HEK293 (cell line): ENCODE data around the gene POLK.

Experiments
- CTCF ChIA-PET: fragments of 350-600 bp; formaldehyde crosslinking; extraction: SDS; loops from one replicate; lab custom pipeline; 2021; ENCODE audit warnings: antibody characterized with exemption; lab: Yijun Ruan, JAX
- POLR2A ChIA-PET: fragments of 300-600 bp; formaldehyde crosslinking; extraction: SDS; loops from one replicate; lab custom pipeline; 2020; ENCODE audit warnings: antibody characterized with exemption, inconsistent platforms; lab: Yijun Ruan, JAX
- H3K27ac ChIP-seq: fragments of 200-500 bp; sonication (Bioruptor generic); 2 replicates; pipeline ENCODE4 v1.5.1; 2014; ENCODE audit warnings: low read depth, low read length, control low read depth, inconsistent platforms; ENCODE audit errors: extremely low read depth
- H3K36me3 ChIP-seq, 2 experiments: fragments of 200-500 bp in 1 of 2; sonication (Bioruptor generic) in 1 of 2; 1 replicate in 1 of 2; 2 replicates in 1 of 2; pipeline ENCODE4 v1.5.1; 2014 to 2017; ENCODE audit warnings: inconsistent platforms in 2 of 2, low read length in 2 of 2; ENCODE audit not compliant: control insufficient read depth in 2 of 2, insufficient read depth in 1 of 2
- H3K4me1 ChIP-seq: fragments of 200-500 bp; sonication (Bioruptor generic); 2 replicates; pipeline ENCODE4 v1.5.1; 2014; ENCODE audit warnings: mild to moderate bottlenecking, low read length, inconsistent platforms; ENCODE audit not compliant: control insufficient read depth, insufficient read depth
- H3K4me3 ChIP-seq: 2 replicates; pipeline ENCODE4 v1.5.1; 2011; ENCODE audit warnings: low read depth, mild to moderate bottlenecking, control low read depth, low read length, moderate library complexity
- H3K9me3 ChIP-seq: fragments of 200-500 bp; sonication (Bioruptor generic); 2 replicates; pipeline ENCODE4 v1.5.1; 2014; ENCODE audit warnings: low read depth, low read length, inconsistent platforms; ENCODE audit not compliant: control insufficient read depth, insufficient read depth
- FEZF1 ChIP-seq: fragments of 450-650 bp; formaldehyde crosslinking; IDR thresholded peaks from 2 replicates; pipeline ENCODE4 v1.5.1; 2016; ENCODE audit warnings: missing biosample characterization, missing genetic modification characterization
- GLI2 ChIP-seq: fragments of 450-650 bp; formaldehyde crosslinking; IDR thresholded peaks from 2 replicates; pipeline ENCODE4; 2017; ENCODE audit warnings: missing biosample characterization, missing genetic modification characterization, low read depth, borderline replicate concordance
- GLIS1 ChIP-seq: fragments of 450-650 bp; formaldehyde crosslinking; IDR thresholded peaks from 2 replicates; pipeline ENCODE4 v1.5.1; 2016; ENCODE audit warnings: missing biosample characterization, missing genetic modification characterization
- IKZF3 ChIP-seq: fragments of 450-650 bp; IDR thresholded peaks from 2 replicates; pipeline ENCODE4 v1.5.0; 2018; ENCODE audit warnings: missing biosample characterization, mild to moderate bottlenecking, missing genetic modification characterization, moderate library complexity
- KLF7 ChIP-seq: fragments of 450-650 bp; formaldehyde crosslinking; IDR thresholded peaks from 2 replicates; pipeline ENCODE4 v1.5.1; 2016; ENCODE audit warnings: missing biosample characterization, missing genetic modification characterization, borderline replicate concordance
- KLF9 ChIP-seq: fragments of 450-650 bp; formaldehyde crosslinking; IDR thresholded peaks from 2 replicates; pipeline ENCODE4 v1.5.1; 2016; ENCODE audit warnings: missing biosample characterization, missing genetic modification characterization, low read depth
- TRIM28 ChIP-seq: IDR thresholded peaks from 2 replicates; pipeline ENCODE4 v1.6.1; 2011; ENCODE audit warnings: low read length, control low read depth, borderline replicate concordance
- YY2 ChIP-seq: fragments of 450-650 bp; formaldehyde crosslinking; IDR thresholded peaks from 2 replicates; pipeline ENCODE4 v1.5.1; 2016; ENCODE audit warnings: missing biosample characterization, missing genetic modification characterization
- ZIC2 ChIP-seq: fragments of 450-650 bp; formaldehyde crosslinking; IDR thresholded peaks from 2 replicates; pipeline ENCODE4 v1.5.1; 2016; ENCODE audit warnings: missing biosample characterization, missing genetic modification characterization
- ZNF10 ChIP-seq: fragments of 450-650 bp; formaldehyde crosslinking; IDR thresholded peaks from 2 replicates; pipeline ENCODE4 v1.5.1; 2017; ENCODE audit warnings: missing biosample characterization, missing genetic modification characterization
- ZNF174 ChIP-seq: fragments of 450-650 bp; formaldehyde crosslinking; IDR thresholded peaks from 2 replicates; pipeline ENCODE4 v1.5.0; 2017; ENCODE audit warnings: missing biosample characterization, mild to moderate bottlenecking, missing genetic modification characterization
- ZNF239 ChIP-seq: fragments of 450-650 bp; formaldehyde crosslinking; IDR thresholded peaks from 2 replicates; pipeline ENCODE4 v1.5.1; 2016; ENCODE audit warnings: missing biosample characterization, missing genetic modification characterization
- ZNF311 ChIP-seq: fragments of 450-650 bp; formaldehyde crosslinking; IDR thresholded peaks from 2 replicates; pipeline ENCODE4 v1.5.1; 2017; ENCODE audit warnings: missing biosample characterization, missing genetic modification characterization, borderline replicate concordance
- ZNF354C ChIP-seq: fragments of 450-650 bp; formaldehyde crosslinking; IDR thresholded peaks from 2 replicates; pipeline ENCODE4 v1.5.1; 2016; ENCODE audit warnings: missing biosample characterization, missing genetic modification characterization, low read depth, borderline replicate concordance
- ZNF394 ChIP-seq: fragments of 450-650 bp; formaldehyde crosslinking; IDR thresholded peaks from 2 replicates; pipeline ENCODE4 v1.5.1; 2016; ENCODE audit warnings: missing biosample characterization, missing genetic modification characterization, mild to moderate bottlenecking, moderate library complexity, borderline replicate concordance
- ZNF501 ChIP-seq: fragments of 450-650 bp; formaldehyde crosslinking; IDR thresholded peaks from 2 replicates; pipeline ENCODE4 v1.5.1; 2016; ENCODE audit warnings: missing biosample characterization, missing genetic modification characterization
- ZNF529 ChIP-seq: fragments of 450-650 bp; formaldehyde crosslinking; IDR thresholded peaks from 2 replicates; pipeline ENCODE4 v1.5.1; 2017; ENCODE audit warnings: missing genetic modification characterization, missing biosample characterization; ENCODE audit not compliant: insufficient replicate concordance
- ZNF600 ChIP-seq: fragments of 450-650 bp; formaldehyde crosslinking; IDR thresholded peaks from 2 replicates; pipeline ENCODE4 v1.5.1; 2016; ENCODE audit warnings: missing biosample characterization, missing genetic modification characterization
- ZNF623 ChIP-seq: fragments of 450-650 bp; formaldehyde crosslinking; IDR thresholded peaks from 2 replicates; pipeline ENCODE4 v1.5.1; 2016; ENCODE audit warnings: missing biosample characterization, missing genetic modification characterization
- ZNF629 ChIP-seq: fragments of 450-650 bp; formaldehyde crosslinking; IDR thresholded peaks from 2 replicates; pipeline ENCODE4 v1.5.1; 2017; ENCODE audit warnings: missing biosample characterization, missing genetic modification characterization
- ZNF701 ChIP-seq: fragments of 450-650 bp; formaldehyde crosslinking; IDR thresholded peaks from 2 replicates; pipeline ENCODE4 v1.5.1; 2016; ENCODE audit warnings: missing biosample characterization, missing genetic modification characterization
- ZNF707 ChIP-seq: fragments of 450-650 bp; formaldehyde crosslinking; IDR thresholded peaks from 2 replicates; pipeline ENCODE4 v1.5.1; 2016; ENCODE audit warnings: missing biosample characterization, missing genetic modification characterization
- ZNF747 ChIP-seq: fragments of 450-650 bp; formaldehyde crosslinking; IDR thresholded peaks from 2 replicates; pipeline ENCODE4 v1.5.1; 2016; ENCODE audit warnings: missing biosample characterization, missing genetic modification characterization
- ZNF776 ChIP-seq: fragments of 450-650 bp; formaldehyde crosslinking; IDR thresholded peaks from 2 replicates; pipeline ENCODE4 v1.5.0; 2017; ENCODE audit warnings: missing biosample characterization, missing genetic modification characterization, borderline replicate concordance
- TF ChIP-seq, protein P1 (sequence below): fragments of 450-650 bp; formaldehyde crosslinking; IDR thresholded peaks from 2 replicates; pipeline ENCODE4 v1.5.1; 2016; ENCODE audit warnings: missing biosample characterization, missing genetic modification characterization, low read depth
- TF ChIP-seq, protein P2 (sequence below): fragments of 450-650 bp; formaldehyde crosslinking; IDR thresholded peaks from 2 replicates; pipeline ENCODE4 v1.5.1; 2016; ENCODE audit warnings: missing biosample characterization, missing genetic modification characterization
- TF ChIP-seq, protein P3 (sequence below): fragments of 450-650 bp; formaldehyde crosslinking; IDR thresholded peaks from 2 replicates; pipeline ENCODE4 v1.5.1; 2016; ENCODE audit warnings: missing biosample characterization, missing genetic modification characterization
- TF ChIP-seq, protein P4 (sequence below): fragments of 450-650 bp; formaldehyde crosslinking; IDR thresholded peaks from 2 replicates; pipeline ENCODE4 v1.5.1; 2016; ENCODE audit warnings: missing biosample characterization, missing genetic modification characterization

The POLK gene

DNA sequence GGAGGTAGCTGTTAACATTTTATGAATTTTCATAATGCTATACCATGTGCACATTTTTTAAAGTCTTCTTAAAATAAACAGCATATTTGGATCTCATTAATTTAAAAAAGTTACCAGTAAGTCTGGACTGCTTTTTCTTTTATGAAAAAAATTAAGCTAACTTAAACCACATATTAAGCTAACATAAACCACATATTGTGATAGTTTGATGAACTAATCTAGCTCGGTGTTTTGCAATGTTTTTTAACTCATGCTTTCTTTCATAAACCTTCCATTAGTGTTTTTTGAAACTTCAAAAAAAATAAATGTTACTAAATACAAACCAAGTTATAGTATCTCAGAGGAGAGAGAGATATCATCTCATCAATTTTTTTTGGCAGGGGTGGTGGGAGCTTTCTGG is 26.5 kb downstream of the POLK start:
- Histone ChIP-seq H3K36me3 (peaks cover 0 to 4% of the 10 kb centered on the region in 2 experiments; a peak in 2 of 3 replicates), H3K9me3 (no peaks in the 10 kb centered on the region), H3K27ac (no peak overlapping the region), H3K4me3 (no peak overlapping the region), H3K4me1 (no peaks in the 10 kb centered on the region)
- TF ChIP-seq, protein P1, sequence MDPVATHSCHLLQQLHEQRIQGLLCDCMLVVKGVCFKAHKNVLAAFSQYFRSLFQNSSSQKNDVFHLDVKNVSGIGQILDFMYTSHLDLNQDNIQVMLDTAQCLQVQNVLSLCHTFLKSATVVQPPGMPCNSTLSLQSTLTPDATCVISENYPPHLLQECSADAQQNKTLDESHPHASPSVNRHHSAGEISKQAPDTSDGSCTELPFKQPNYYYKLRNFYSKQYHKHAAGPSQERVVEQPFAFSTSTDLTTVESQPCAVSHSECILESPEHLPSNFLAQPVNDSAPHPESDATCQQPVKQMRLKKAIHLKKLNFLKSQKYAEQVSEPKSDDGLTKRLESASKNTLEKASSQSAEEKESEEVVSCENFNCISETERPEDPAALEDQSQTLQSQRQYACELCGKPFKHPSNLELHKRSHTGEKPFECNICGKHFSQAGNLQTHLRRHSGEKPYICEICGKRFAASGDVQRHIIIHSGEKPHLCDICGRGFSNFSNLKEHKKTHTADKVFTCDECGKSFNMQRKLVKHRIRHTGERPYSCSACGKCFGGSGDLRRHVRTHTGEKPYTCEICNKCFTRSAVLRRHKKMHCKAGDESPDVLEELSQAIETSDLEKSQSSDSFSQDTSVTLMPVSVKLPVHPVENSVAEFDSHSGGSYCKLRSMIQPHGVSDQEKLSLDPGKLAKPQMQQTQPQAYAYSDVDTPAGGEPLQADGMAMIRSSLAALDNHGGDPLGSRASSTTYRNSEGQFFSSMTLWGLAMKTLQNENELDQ (tag by site-specific recombination): no peak
- TF ChIP-seq ZIC2 (tag by site-specific recombination) (no peak), ZNF747 (tag by site-specific recombination) (no peak), ZNF623 (no peak), KLF7 (no peak), ZNF394 (no peak), ZNF174 (tag by site-specific recombination) (no peak)
- TF ChIP-seq, protein P2, sequence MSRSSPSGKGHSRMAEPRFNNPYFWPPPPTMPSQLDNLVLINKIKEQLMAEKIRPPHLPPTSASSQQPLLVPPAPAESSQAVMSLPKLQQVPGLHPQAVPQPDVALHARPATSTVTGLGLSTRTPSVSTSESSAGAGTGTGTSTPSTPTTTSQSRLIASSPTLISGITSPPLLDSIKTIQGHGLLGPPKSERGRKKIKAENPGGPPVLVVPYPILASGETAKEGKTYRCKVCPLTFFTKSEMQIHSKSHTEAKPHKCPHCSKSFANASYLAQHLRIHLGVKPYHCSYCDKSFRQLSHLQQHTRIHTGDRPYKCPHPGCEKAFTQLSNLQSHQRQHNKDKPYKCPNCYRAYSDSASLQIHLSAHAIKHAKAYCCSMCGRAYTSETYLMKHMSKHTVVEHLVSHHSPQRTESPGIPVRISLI: no peak
- POLR2A ChIA-PET: no interaction called here
- CTCF ChIA-PET: interaction anchor here (0.6 to 0.7 kb wide), 3 partner anchors 22 to 39 kb away, joined by 3 read pairs; no protein-coding TSS in a partner anchor

DNA sequence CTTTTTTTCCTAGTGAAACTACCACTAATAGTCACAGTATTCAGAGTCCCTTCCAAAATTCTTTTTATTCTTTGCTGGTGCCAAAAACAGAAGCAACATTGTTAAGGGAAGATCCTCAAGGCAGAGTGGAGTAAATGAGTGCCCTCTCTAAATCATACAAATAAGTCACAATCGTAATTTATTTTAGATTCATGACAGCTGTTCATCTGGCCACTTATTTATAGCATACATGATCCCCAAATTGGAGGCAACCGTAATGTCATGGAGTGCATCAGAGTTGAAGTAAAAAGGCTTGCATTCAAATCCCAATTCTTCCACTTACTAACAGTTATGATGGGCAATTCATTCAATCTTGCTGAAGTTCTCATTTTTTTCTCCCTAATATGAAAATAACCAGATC is 33.4 kb downstream of the POLK start:
- ChIA-PET CTCF (no interaction called here), POLR2A (no interaction called here)
- TF ChIP-seq ZNF354C (tag by site-specific recombination): no peak
- no peak for TF ChIP-seq TRIM28
- TF ChIP-seq GLI2: no peak
- no peak for TF ChIP-seq ZNF776
- no peak for TF ChIP-seq ZNF239
- no peak for TF ChIP-seq ZNF600 (tag by site-specific recombination)
- no peak for TF ChIP-seq YY2 (tag by site-specific recombination)
- TF ChIP-seq ZNF529: no peak
- TF ChIP-seq ZNF629 (tag by site-specific recombination): no peak
- TF ChIP-seq KLF9 (tag by site-specific recombination): no peak
- TF ChIP-seq ZNF311 (tag by site-specific recombination): no peak
- TF ChIP-seq ZNF501 (tag by site-specific recombination): no peak
- TF ChIP-seq IKZF3 (tag by site-specific recombination): no peak
- TF ChIP-seq GLIS1 (tag by site-specific recombination): no peak
- TF ChIP-seq, protein P3, sequence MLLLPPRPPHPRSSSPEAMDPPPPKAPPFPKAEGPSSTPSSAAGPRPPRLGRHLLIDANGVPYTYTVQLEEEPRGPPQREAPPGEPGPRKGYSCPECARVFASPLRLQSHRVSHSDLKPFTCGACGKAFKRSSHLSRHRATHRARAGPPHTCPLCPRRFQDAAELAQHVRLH (tag by site-specific recombination): no peak
- TF ChIP-seq ZNF10 (tag by site-specific recombination): no peak
- TF ChIP-seq ZNF707 (tag by site-specific recombination): no peak
- TF ChIP-seq, protein P4, sequence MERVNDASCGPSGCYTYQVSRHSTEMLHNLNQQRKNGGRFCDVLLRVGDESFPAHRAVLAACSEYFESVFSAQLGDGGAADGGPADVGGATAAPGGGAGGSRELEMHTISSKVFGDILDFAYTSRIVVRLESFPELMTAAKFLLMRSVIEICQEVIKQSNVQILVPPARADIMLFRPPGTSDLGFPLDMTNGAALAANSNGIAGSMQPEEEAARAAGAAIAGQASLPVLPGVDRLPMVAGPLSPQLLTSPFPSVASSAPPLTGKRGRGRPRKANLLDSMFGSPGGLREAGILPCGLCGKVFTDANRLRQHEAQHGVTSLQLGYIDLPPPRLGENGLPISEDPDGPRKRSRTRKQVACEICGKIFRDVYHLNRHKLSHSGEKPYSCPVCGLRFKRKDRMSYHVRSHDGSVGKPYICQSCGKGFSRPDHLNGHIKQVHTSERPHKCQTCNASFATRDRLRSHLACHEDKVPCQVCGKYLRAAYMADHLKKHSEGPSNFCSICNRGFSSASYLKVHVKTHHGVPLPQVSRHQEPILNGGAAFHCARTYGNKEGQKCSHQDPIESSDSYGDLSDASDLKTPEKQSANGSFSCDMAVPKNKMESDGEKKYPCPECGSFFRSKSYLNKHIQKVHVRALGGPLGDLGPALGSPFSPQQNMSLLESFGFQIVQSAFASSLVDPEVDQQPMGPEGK (tag by site-specific recombination): no peak
- no peak for TF ChIP-seq FEZF1 (tag by site-specific recombination)
- no peak for TF ChIP-seq ZNF701 (tag by site-specific recombination)
- H3K4me3 ChIP-seq: no peak overlapping the region
- H3K9me3 ChIP-seq: no peaks in the 10 kb centered on the region
- no peaks in the 10 kb centered on the region for H3K4me1 ChIP-seq
- peaks cover 0 to 9% of the 10 kb centered on the region in 2 experiments; a peak in 1 of 3 replicates for H3K36me3 ChIP-seq
- no peak overlapping the region for H3K27ac ChIP-seq
